ENCODE results near the gene DUSP2.

Gene DUSP2

GRCh38 chr2:96113367-96113677 is 31.9 kb downstream of the DUSP2 start:
- no peak for DNase-seq

GRCh38 chr2:96112501-96113366 is 32.5 kb downstream of the DUSP2 start:
- no peak for DNase-seq

- DNase-seq, result no peak
Observed at GRCh38 chr2:96111823-96112500, 33.3 kb downstream of the DUSP2 start.

GRCh38 chr2:96111257-96111640 is 34.0 kb downstream of the DUSP2 start:
- no peak for DNase-seq

GRCh38 chr2:96110621-96111256 is 34.5 kb downstream of the DUSP2 start:
- no peak for DNase-seq

- DNase-seq, result no peak
Observed at GRCh38 chr2:96109931-96110511, 35.2 kb downstream of the DUSP2 start.

GRCh38 chr2:96109361-96109680 is 35.9 kb downstream of the DUSP2 start:
- no peak for DNase-seq

- DNase-seq, result no peak
Observed at GRCh38 chr2:96108541-96109360, 36.5 kb downstream of the DUSP2 start.

- no peak for DNase-seq
Observed at GRCh38 chr2:96108151-96108540, 37.1 kb downstream of the DUSP2 start.

- no peak for DNase-seq
Observed at GRCh38 chr2:96107708-96108065, 37.6 kb downstream of the DUSP2 start.

GRCh38 chr2:96106991-96107707 is 38.1 kb downstream of the DUSP2 start:
- no peak for DNase-seq

GRCh38 chr2:96105994-96106715 is 39.1 kb downstream of the DUSP2 start:
- no peak for DNase-seq

GRCh38 chr2:96105152-96105915 is 39.9 kb downstream of the DUSP2 start:
- no peak for DNase-seq

GRCh38 chr2:96104487-96104861 is 40.8 kb downstream of the DUSP2 start:
- no peak for DNase-seq

GRCh38 chr2:96103761-96104486 is 41.3 kb downstream of the DUSP2 start:
- DNase-seq, result no peak

GRCh38 chr2:96103187-96103601 is 42.0 kb downstream of the DUSP2 start:
- DNase-seq, result no peak

GRCh38 chr2:96102596-96103186 is 42.5 kb downstream of the DUSP2 start:
- no peak for DNase-seq

GRCh38 chr2:96100893-96101304 is 44.3 kb downstream of the DUSP2 start:
- DNase-seq, result no peak

All from activated CD4-positive, alpha-beta T cell treated with anti-CD3 and anti-CD28 coated beads for 4 hours (primary cell).